Ishikawa (cell line): ENCODE results near the gene PEAK3.

ENCODE experiments used
- CEBPB ChIP-seq: IDR thresholded peaks from 2 replicates; pipeline ENCODE4 v1.6.1; 2012
- CREB1 ChIP-seq: IDR thresholded peaks from 2 replicates; pipeline ENCODE4 v1.6.1; 2012; ENCODE audit warnings: low read depth
- EGR1 ChIP-seq: IDR thresholded peaks from 2 replicates; pipeline ENCODE4 v1.6.1; 2012
- EP300 ChIP-seq: IDR thresholded peaks from 2 replicates; pipeline ENCODE4 v1.6.1; 2012; ENCODE audit warnings: borderline replicate concordance
- FOXM1 ChIP-seq: IDR thresholded peaks from 2 replicates; pipeline ENCODE4 v1.6.1; 2012; ENCODE audit warnings: low read depth, borderline replicate concordance
- MAX ChIP-seq: IDR thresholded peaks from 2 replicates; pipeline ENCODE4 v1.6.1; 2012
- NFIC ChIP-seq: IDR thresholded peaks from 2 replicates; pipeline ENCODE4 v1.6.1; 2012
- RAD21 ChIP-seq: IDR thresholded peaks from 2 replicates; pipeline ENCODE4 v1.6.1; 2012; ENCODE audit warnings: low read depth
- REST ChIP-seq: IDR thresholded peaks from 2 replicates; pipeline ENCODE4 v1.6.1; 2012; ENCODE audit warnings: low read depth, mild to moderate bottlenecking
- TAF1 ChIP-seq: IDR thresholded peaks from 2 replicates; pipeline ENCODE4 v1.6.1; 2012; ENCODE audit warnings: low read depth, mild to moderate bottlenecking
- TCF12 ChIP-seq: IDR thresholded peaks from 2 replicates; pipeline ENCODE4 v1.6.1; 2012; ENCODE audit warnings: low read depth
- TEAD4 ChIP-seq: IDR thresholded peaks from 2 replicates; pipeline ENCODE4 v1.6.1; 2012
- USF1 ChIP-seq: IDR thresholded peaks from 2 replicates; pipeline ENCODE4 v1.6.1; 2012
- YY1 ChIP-seq: IDR thresholded peaks from 2 replicates; pipeline ENCODE4 v1.6.1; 2012; ENCODE audit warnings: low read depth
- ZBTB7A ChIP-seq: IDR thresholded peaks from 2 replicates; pipeline ENCODE4 v1.6.1; 2012; ENCODE audit warnings: low read depth

Gene PEAK3

GRCh38 chr19:2230033-2230531, 51.9 kb downstream of the PEAK3 start:
- TF ChIP-seq ZBTB7A (no peak), YY1 (no peak), EGR1 (no peak), TEAD4 (no peak), RAD21 (no peak), TCF12 (no peak), CEBPB (no peak), FOXM1 (no peak), CREB1 (no peak), USF1 (no peak)

GRCh38 chr19:2229103-2230032, 52.6 kb downstream of the PEAK3 start:
- no peak for TF ChIP-seq CEBPB
- TF ChIP-seq FOXM1: no peak
- no peak for TF ChIP-seq TCF12
- no peak for TF ChIP-seq MAX
- TF ChIP-seq REST: no peak
- no peak for TF ChIP-seq TAF1
- no peak for TF ChIP-seq EP300
- no peak for TF ChIP-seq YY1

GRCh38 chr19:2228157-2229030, 53.6 kb downstream of the PEAK3 start:
- no peak for TF ChIP-seq FOXM1
- no peak for TF ChIP-seq REST
- no peak for TF ChIP-seq ZBTB7A
- TF ChIP-seq RAD21: no peak
- no peak for TF ChIP-seq EP300
- TF ChIP-seq MAX: no peak

GRCh38 chr19:2227415-2228156, 54.4 kb downstream of the PEAK3 start:
- no peak for TF ChIP-seq TCF12
- TF ChIP-seq EP300: no peak
- no peak for TF ChIP-seq NFIC
- no peak for TF ChIP-seq MAX
- TF ChIP-seq USF1: no peak
- no peak for TF ChIP-seq REST
- TF ChIP-seq ZBTB7A: no peak
- no peak for TF ChIP-seq TAF1
- TF ChIP-seq EGR1: no peak
